HepG2 (cell line): ENCODE data around the gene RPH3AL. TPM values are rescaled to one million over a fixed set of nuclear protein-coding genes. Genes with fewer than 3 reads are reported as not detected.

Experiments used
- DNMT3B ChIP-seq: conservative IDR thresholded peaks from 2 replicates; pipeline ENCODE4 v1.6.1; 2016; ENCODE audit warnings: missing biosample characterization, control low read depth
- ETV6 ChIP-seq: sonication (generic); formaldehyde crosslinking; conservative IDR thresholded peaks from 2 replicates; pipeline ENCODE4 v1.4.0; 2020; ENCODE audit warnings: missing genetic modification reagents
- FOXA1 ChIP-seq, 2 experiments: fragments of 450-650 bp in 1 of 2; sonication (generic) in 1 of 2; formaldehyde crosslinking in 1 of 2; IDR thresholded peaks; 2 replicates each; pipeline versions ENCODE4 v1.4.0 to v1.6.1; 2016 to 2020; ENCODE audit warnings: missing genetic modification reagents in 1 of 2
- FOXJ3 ChIP-seq: sonication (generic); formaldehyde crosslinking; IDR thresholded peaks from 2 replicates; pipeline ENCODE4 v1.4.0; 2020; ENCODE audit warnings: missing genetic modification reagents, mild to moderate bottlenecking, borderline replicate concordance
- GMEB1 ChIP-seq: sonication (generic); formaldehyde crosslinking; IDR thresholded peaks from 2 replicates; pipeline ENCODE4 v1.5.1; 2020; ENCODE audit warnings: missing genetic modification reagents, mild to moderate bottlenecking, borderline replicate concordance
- HDAC2 ChIP-seq: sonication (generic); formaldehyde crosslinking; IDR thresholded peaks from 2 replicates; pipeline ENCODE4 v1.4.0; 2020; ENCODE audit warnings: missing genetic modification reagents
- MAF1 ChIP-seq: sonication (generic); formaldehyde crosslinking; IDR thresholded peaks from 2 replicates; pipeline ENCODE4 v1.5.0; 2020; ENCODE audit warnings: missing genetic modification reagents, borderline replicate concordance
- MTERF4 ChIP-seq: sonication (generic); formaldehyde crosslinking; IDR thresholded peaks from 2 replicates; pipeline ENCODE4 v1.8.0; 2023; ENCODE audit warnings: mild to moderate bottlenecking, missing genetic modification reagents
- NFE2L2 ChIP-seq: fragments of 150-350 bp; IDR thresholded peaks from 2 replicates; pipeline ENCODE4 v1.6.1; 2014; ENCODE audit warnings: low read length
- NFKB2 ChIP-seq: sonication (generic); formaldehyde crosslinking; IDR thresholded peaks from 2 replicates; pipeline ENCODE4 v1.4.0; 2020; ENCODE audit warnings: missing genetic modification reagents, borderline replicate concordance
- NFKBIZ ChIP-seq: IDR thresholded peaks from 2 replicates; pipeline ENCODE4 v1.6.1; 2018; ENCODE audit warnings: missing genetic modification reagents, missing compliant biosample characterization
- PHF8 ChIP-seq: sonication (generic); formaldehyde crosslinking; IDR thresholded peaks from 2 replicates; pipeline ENCODE4 v1.5.0; 2020; ENCODE audit warnings: missing genetic modification reagents
- PRMT3 ChIP-seq: sonication (generic); formaldehyde crosslinking; IDR thresholded peaks from 2 replicates; pipeline ENCODE4 v1.8.1; 2022; ENCODE audit warnings: low read depth, mild to moderate bottlenecking, moderate library complexity, missing genetic modification reagents, borderline replicate concordance
- RAD21 ChIP-seq: fragments of 450-650 bp; formaldehyde crosslinking; IDR thresholded peaks from 2 replicates; pipeline ENCODE4 v1.5.0; 2020; ENCODE audit warnings: mild to moderate bottlenecking
- SMYD3 ChIP-seq: sonication (generic); formaldehyde crosslinking; IDR thresholded peaks from 2 replicates; pipeline ENCODE4 v1.8.1; 2023; ENCODE audit warnings: mild to moderate bottlenecking, missing genetic modification reagents
- YEATS4 ChIP-seq: sonication (generic); formaldehyde crosslinking; IDR thresholded peaks from 2 replicates; pipeline ENCODE4 v1.4.0; 2020; ENCODE audit warnings: missing genetic modification reagents, borderline replicate concordance
- YY1 ChIP-seq: IDR thresholded peaks from 2 replicates; pipeline ENCODE4 v1.6.1; 2011; ENCODE audit warnings: low read length, low read depth, moderate library complexity, mild to moderate bottlenecking; ENCODE audit not compliant: insufficient read depth, insufficient replicate concordance
- ZBED4 ChIP-seq: sonication (generic); formaldehyde crosslinking; IDR thresholded peaks from 2 replicates; pipeline ENCODE4 v1.4.0; 2020; ENCODE audit warnings: missing genetic modification reagents, borderline replicate concordance
- ZNF143 ChIP-seq: sonication (generic); formaldehyde crosslinking; IDR thresholded peaks from 2 replicates; pipeline ENCODE4 v1.4.0; 2020; ENCODE audit warnings: missing genetic modification reagents
- ZNF335 ChIP-seq: sonication (generic); formaldehyde crosslinking; IDR thresholded peaks from 2 replicates; pipeline ENCODE4 v1.4.0; 2020; ENCODE audit warnings: missing genetic modification reagents
- ZNF570 ChIP-seq: sonication (generic); formaldehyde crosslinking; IDR thresholded peaks from 2 replicates; pipeline ENCODE4 v1.4.0; 2020; ENCODE audit warnings: mild to moderate bottlenecking, missing genetic modification reagents, borderline replicate concordance
- ZNF704 ChIP-seq: sonication (generic); formaldehyde crosslinking; IDR thresholded peaks from 2 replicates; pipeline ENCODE4 v1.8.1; 2023; ENCODE audit warnings: mild to moderate bottlenecking, inconsistent platforms, moderate library complexity, missing genetic modification reagents, borderline replicate concordance
- polyA plus RNA-seq, 8 experiments: library from polyadenylated mRNA; depleted of rRNA in 3 of 8; stranded (reverse) in 7 of 8; unstranded in 1 of 8; fragments of >200 nt; fragmentation: Illumina TruSeq in 4 of 8; extraction: Trizol in 4 of 8; gene quantifications; 2 replicates each; pipeline versions ENCODE4 v1.2.1 to v1.2.3, GENCODE V29; 2011 to 2016; ENCODE audit warnings: low read depth in 4 of 8, missing spikeins in 1 of 8, mixed read lengths in 1 of 8; ENCODE audit not compliant: insufficient read depth in 1 of 8
- total RNA-seq, 5 experiments: library from RNA; depleted of rRNA; stranded (reverse); fragments of >200 nt; fragmentation: Illumina TruSeq; extraction: Trizol; gene quantifications; 2 replicates each; pipeline ENCODE4 v1.2.3, GENCODE V29; 2016; ENCODE audit warnings: low read depth in 1 of 5

Gene RPH3AL
- total and polyA plus RNA-seq, 2 of the 13 experiments (the other 11 are each of a cell fraction or from before 2014, with no cell fraction given), result 7.8 to 16.4 TPM

GRCh38 chr17:282000-282911 is 70.4 kb downstream of the RPH3AL start (continued):
- TF ChIP-seq ZBED4 (CRISPR knock-in tag) (no peak), NFKBIZ (CRISPR knock-in tag) (no peak), MAF1 (no peak), SMYD3 (CRISPR knock-in tag) (no peak), ZNF704 (CRISPR knock-in tag) (no peak), ZNF570 (no peak), GMEB1 (CRISPR knock-in tag) (no peak), YEATS4 (CRISPR knock-in tag) (no peak), YY1 (peak; percentile 25), ETV6 (CRISPR knock-in tag) (no peak), ZNF143 (CRISPR knock-in tag) (no peak), ZNF335 (CRISPR knock-in tag) (no peak), PRMT3 (CRISPR knock-in tag) (no peak), MTERF4 (CRISPR knock-in tag) (no peak), NFE2L2 (no peak), NFKB2 (CRISPR knock-in tag) (no peak), FOXA1 (IDR thresholded peaks at IDR 0.05) (no peak), FOXA1 (CRISPR knock-in tag; IDR thresholded peaks at IDR 0.05) (peak; percentile 89), PHF8 (no peak), DNMT3B (CRISPR knock-in tag) (no peak), RAD21 (CRISPR knock-in tag) (no peak), HDAC2 (no peak), FOXJ3 (no peak; the same call in 1 of the 2 replicates)
